Measurements from ENCODE around the gene POU3F1.

POU3F1 gene

DNA sequence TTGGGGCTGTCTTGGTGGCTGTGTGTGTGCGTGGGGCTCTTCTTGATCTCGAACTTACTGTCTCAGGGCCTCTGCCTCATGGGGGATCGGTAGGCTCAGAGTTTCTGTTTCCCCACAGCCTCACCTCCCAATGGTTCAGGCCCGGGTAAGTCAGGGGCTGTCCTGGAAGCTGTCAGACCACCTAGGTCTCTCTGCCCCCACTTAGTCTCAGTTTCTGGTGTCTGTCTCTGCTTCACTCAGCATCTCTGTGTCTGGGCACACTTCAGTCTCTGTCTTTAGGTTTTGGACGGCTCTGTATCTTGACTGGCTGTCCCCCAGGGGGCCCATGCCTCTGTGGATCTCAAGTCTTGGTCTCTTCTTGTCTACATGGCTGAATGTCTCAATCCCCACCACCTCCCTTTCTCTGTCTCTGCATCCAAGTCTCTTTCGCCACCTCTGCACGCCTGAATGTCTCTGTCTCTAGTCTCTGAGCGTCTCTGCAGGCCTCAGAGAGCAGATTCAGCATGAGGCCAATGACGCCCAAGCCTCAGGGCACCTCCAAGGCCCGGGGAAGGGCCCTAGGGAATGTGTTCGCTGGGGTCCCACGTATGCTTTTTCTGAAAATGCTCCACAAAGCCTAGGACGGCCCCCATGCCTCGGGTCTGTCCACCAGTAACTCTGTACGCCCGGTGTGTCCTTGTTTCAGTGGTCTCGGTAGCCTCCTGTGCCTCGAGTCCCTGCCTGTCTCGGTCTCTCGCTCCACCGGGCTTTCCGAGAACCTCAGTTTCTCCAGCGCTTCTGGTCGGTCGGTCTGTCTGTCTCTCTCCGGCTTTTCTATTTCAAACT lies 42.1 kb downstream of the POU3F1 start:
- H2AFZ ChIP-seq (ENCODE audit: low read depth, low read length, severe bottlenecking) = peak overlapping the region; percentile 45

DNA sequence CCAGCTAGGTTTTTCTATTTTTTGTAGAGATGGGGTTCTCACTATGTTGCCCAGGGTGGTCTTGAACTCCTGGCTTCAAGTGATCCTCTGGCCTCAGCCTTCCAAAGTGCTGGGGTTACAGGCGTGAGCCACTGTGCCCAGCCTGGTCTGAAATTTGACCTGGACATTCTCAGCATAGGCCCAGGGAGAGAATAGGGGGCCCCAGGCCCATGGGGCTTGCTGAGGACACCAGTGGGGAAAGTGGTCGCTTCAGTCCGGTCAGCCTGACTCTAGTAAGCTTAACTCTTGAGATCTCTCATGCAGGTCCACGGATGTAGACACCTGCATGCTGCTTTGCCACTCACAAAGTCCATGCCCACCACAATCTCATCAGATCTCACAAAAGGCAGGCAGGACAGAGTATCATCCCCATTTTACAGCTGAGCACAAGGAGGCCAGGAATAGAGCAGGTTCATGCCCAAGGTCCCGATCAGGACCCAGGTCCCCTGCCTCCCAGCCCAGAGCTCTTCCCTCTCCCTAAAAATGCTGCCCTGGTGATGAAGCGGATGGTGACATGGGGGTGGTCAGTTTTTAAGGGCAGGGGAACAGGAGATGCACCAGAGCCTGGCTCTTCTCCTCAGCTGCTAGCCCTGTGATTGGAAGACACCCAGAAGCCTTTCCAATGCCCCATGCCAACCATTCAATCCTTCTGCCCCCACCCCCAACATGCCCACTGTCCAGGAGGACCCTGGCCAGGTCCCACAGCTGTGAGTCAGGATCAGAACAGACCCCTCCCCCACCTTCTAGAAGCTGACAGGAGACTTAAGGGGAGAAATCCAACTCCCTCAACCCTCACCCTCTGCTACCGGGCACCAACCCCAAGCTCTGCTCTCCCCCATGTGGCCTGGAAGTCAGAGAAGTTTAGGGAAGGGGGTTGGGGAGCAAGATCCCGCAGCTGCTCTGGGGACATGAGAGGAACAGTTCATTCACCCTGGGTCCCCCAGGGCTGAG lies 43.0 kb downstream of the POU3F1 start:
- Histone ChIP-seq H3K9me2 (replicated peaks; ENCODE audit: insufficient read depth, low read length) (no peaks in the 10 kb centered on the region), H3K4me2 (ENCODE audit: low read depth, low read length, poor library complexity, severe bottlenecking) (no peak overlapping the region), H3F3A (ENCODE audit: insufficient read depth) (no peaks in the 10 kb centered on the region), H3K36me3 (ENCODE audit: low read length) (no peaks in the 10 kb centered on the region), H3K4me3 (ENCODE audit: insufficient read depth, low read length, poor library complexity, severe bottlenecking) (no peak overlapping the region), H3K9ac (ENCODE audit: low read length) (no peak overlapping the region), H4K20me1 (ENCODE audit: low read depth, low read length) (no peaks in the 10 kb centered on the region), H3K27me3 (ENCODE audit: low read length) (no peaks in the 10 kb centered on the region), H3K9me3 (ENCODE audit: insufficient read depth, low read length) (no peaks in the 10 kb centered on the region), H2AFZ (ENCODE audit: low read depth, low read length, severe bottlenecking) (no peak overlapping the region), H3K79me2 (ENCODE audit: insufficient read depth, low read length) (no peaks in the 10 kb centered on the region), H3K27ac (ENCODE audit: low read depth, low read length) (no peak overlapping the region)
- TF ChIP-seq, protein P1, sequence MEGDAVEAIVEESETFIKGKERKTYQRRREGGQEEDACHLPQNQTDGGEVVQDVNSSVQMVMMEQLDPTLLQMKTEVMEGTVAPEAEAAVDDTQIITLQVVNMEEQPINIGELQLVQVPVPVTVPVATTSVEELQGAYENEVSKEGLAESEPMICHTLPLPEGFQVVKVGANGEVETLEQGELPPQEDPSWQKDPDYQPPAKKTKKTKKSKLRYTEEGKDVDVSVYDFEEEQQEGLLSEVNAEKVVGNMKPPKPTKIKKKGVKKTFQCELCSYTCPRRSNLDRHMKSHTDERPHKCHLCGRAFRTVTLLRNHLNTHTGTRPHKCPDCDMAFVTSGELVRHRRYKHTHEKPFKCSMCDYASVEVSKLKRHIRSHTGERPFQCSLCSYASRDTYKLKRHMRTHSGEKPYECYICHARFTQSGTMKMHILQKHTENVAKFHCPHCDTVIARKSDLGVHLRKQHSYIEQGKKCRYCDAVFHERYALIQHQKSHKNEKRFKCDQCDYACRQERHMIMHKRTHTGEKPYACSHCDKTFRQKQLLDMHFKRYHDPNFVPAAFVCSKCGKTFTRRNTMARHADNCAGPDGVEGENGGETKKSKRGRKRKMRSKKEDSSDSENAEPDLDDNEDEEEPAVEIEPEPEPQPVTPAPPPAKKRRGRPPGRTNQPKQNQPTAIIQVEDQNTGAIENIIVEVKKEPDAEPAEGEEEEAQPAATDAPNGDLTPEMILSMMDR (IDR thresholded peaks at IDR 0.05; ENCODE audit: insufficient read depth, low read length, poor library complexity, severe bottlenecking) = no peak
- TF ChIP-seq EZH2phosphoT487 (conservative IDR thresholded peaks at IDR 0.05; ENCODE audit: low read length) = no peak

More for the DNA sequence above, 42.1 kb downstream of the POU3F1 start:
- no peaks in the 10 kb centered on the region for H3K36me3 ChIP-seq (ENCODE audit: low read length)
- H3F3A ChIP-seq (ENCODE audit: insufficient read depth) = no peaks in the 10 kb centered on the region
- H3K27ac ChIP-seq (ENCODE audit: low read depth, low read length) = no peak overlapping the region
- no peak for TF ChIP-seq EZH2phosphoT487 (conservative IDR thresholded peaks at IDR 0.05; ENCODE audit: low read length)
- TF ChIP-seq, protein P1 (IDR thresholded peaks at IDR 0.05; ENCODE audit: insufficient read depth, low read length, poor library complexity, severe bottlenecking) = no peak
- H3K4me3 ChIP-seq (ENCODE audit: insufficient read depth, low read length, poor library complexity, severe bottlenecking) = peak overlapping the region; percentile 40
- no peaks in the 10 kb centered on the region for H3K79me2 ChIP-seq (ENCODE audit: insufficient read depth, low read length)
- H3K27me3 ChIP-seq (ENCODE audit: low read length) = no peaks in the 10 kb centered on the region
- H3K9me2 ChIP-seq (replicated peaks; ENCODE audit: insufficient read depth, low read length) = no peaks in the 10 kb centered on the region
- peak overlapping the region; percentile 44 for H3K4me2 ChIP-seq (ENCODE audit: low read depth, low read length, poor library complexity, severe bottlenecking)
- no peaks in the 10 kb centered on the region for H4K20me1 ChIP-seq (ENCODE audit: low read depth, low read length)
- H3K9me3 ChIP-seq (ENCODE audit: insufficient read depth, low read length) = no peaks in the 10 kb centered on the region
- 0 out of 2 replicates have a peak overlapping the region, but pooled peaks have one; percentile 25 for H3K9ac ChIP-seq (ENCODE audit: low read length)

DNA sequence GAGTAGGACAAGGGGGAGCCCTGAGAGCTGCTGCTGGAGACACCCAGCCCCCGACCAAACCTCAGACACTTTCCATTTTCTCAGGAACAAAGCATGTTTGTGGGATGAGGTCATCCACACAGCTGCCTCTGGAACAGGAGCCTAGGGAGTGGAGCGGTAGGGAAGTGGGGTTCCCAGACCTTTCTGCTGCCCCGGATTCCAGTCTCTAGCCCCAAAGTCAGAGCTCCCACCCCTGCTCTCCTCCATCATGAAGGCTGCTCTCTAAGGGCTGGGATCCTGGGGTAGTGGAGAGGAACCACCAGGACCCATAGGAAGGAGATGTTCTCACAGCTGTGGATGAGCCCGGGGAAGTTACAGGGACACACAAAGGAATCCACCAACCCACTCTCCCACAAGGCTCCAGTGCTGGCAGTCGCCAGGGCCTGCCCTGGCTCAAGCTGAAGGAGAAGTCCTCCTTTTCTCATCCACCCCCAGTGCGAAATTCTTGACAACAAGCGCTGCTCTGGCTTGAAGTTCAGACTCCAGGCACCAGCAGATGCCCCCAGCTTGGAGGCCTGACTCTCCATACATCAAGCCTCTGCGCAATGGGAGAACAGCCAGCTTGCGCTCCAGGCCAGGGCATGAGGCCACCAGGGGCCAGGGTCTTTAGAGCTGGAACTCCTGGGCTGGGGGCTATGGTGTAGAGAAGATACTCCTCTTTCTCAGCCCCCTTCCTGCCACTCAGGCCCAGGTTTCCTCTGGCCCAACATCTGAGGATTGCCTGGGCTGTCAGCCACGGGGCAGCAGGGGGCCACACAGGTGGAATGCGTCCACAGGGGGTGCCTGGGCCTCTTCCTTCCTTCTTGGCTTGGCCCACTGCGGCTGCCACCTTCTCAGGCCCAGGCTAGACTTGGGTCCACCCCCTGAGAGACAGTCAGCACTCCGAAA lies 45.8 kb downstream of the POU3F1 start:
- Histone ChIP-seq H3F3A (ENCODE audit: insufficient read depth) (no peaks in the 10 kb centered on the region), H3K9me2 (replicated peaks; ENCODE audit: insufficient read depth, low read length) (no peaks in the 10 kb centered on the region), H3K9me3 (ENCODE audit: insufficient read depth, low read length) (no peaks in the 10 kb centered on the region), H3K27ac (ENCODE audit: low read depth, low read length) (no peak overlapping the region), H3K4me3 (ENCODE audit: insufficient read depth, low read length, poor library complexity, severe bottlenecking) (no peak overlapping the region), H3K36me3 (ENCODE audit: low read length) (no peaks in the 10 kb centered on the region), H3K4me2 (ENCODE audit: low read depth, low read length, poor library complexity, severe bottlenecking) (no peak overlapping the region), H4K20me1 (ENCODE audit: low read depth, low read length) (no peaks in the 10 kb centered on the region), H3K9ac (ENCODE audit: low read length) (no peak overlapping the region), H2AFZ (ENCODE audit: low read depth, low read length, severe bottlenecking) (no peak overlapping the region), H3K79me2 (ENCODE audit: insufficient read depth, low read length) (no peaks in the 10 kb centered on the region), H3K27me3 (ENCODE audit: low read length) (no peaks in the 10 kb centered on the region)
- TF ChIP-seq, protein P1 (IDR thresholded peaks at IDR 0.05; ENCODE audit: insufficient read depth, low read length, poor library complexity, severe bottlenecking) = no peak
- no peak for TF ChIP-seq EZH2phosphoT487 (conservative IDR thresholded peaks at IDR 0.05; ENCODE audit: low read length)

Data from SU-DHL-6 (cell line).